Cardiac septum (tissue), 1 donor: ENCODE measurements around the gene DENR. TPM values are rescaled to one million over a fixed set of nuclear protein-coding genes. Genes with fewer than 3 reads are reported as not detected.
"Not testable (repeated sequence)": the region's sequence is repeated elsewhere in the genome, so short reads cannot be mapped to it uniquely, and the experiment has no call there.

ENCODE experiments used
- DNase-seq: peaks from one replicate; pipeline ENCODE4 v3.0.0-alpha.2; 2020; ENCODE audit warnings: low spot score
- intact Hi-C: fragments of 100-400 bp; cut with DNase I; formaldehyde crosslinking; loops from one replicate; pipeline ENCODE4 v1.14.0; 2022
- total RNA-seq: library from RNA; stranded (reverse); fragmentation: NEBNext Ultra II Directional; extraction: Animal tissue kit (Norgen Biotek cat#: 25700); gene quantifications from one replicate; pipeline ENCODE4 v1.2.1, GENCODE V29; 2021
- donor health status: DM: no; HTN: no; CAD: no.

Gene DENR
- total RNA-seq, 1 donor from 2014 or later: 23.8 TPM

DNA sequence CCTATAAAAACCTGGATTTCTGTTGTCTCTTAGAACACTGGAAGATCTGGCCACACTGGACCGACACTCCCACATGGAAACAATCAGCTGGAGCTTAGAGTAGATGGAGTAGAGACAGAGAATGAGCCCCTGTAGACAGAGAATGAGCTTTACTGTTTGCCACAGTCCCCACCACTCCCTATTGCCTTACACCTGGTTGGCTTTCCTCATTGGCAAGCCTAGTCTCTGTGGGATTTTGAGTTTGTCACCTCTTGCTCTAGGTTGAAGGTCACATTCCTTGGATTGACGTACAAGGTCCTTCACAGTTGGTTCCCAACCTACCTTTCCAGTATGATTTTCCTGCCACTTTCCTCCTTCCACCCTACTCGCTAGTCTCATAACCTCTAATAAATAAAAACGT is 20.0 kb upstream of the DENR start:
- intact Hi-C loops: no loop called here
- no peak for DNase-seq

DNA sequence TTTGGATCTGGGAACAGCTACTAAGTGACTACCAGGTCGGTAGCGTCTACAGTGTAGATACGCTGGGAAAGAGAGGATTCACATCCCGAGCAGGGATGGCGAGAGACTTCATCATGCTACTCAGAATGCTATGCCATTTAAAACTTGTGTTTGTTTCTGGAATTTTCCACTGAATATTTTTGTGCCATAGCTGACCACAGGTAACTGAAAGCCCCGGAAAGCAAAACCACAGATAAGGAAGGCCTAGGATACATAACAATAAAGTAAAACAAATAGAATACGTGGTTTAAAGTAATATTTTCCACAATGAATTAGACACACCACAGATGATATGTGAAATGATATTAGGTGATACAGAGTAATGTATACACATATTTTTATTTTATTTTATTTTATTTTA is 14.1 kb upstream of the DENR start:
- intact Hi-C loops: no loop called here
- no peak for DNase-seq

GRCh38 chr12:122740351-122740750 is 12.3 kb upstream of the DENR start:
- intact Hi-C loops: no loop called here
- no peak for DNase-seq

- intact Hi-C loops: no loop called here
- DNase-seq: peak; percentile 86
Measured at GRCh38 chr12:122743895-122744525, 8.6 kb upstream of the DENR start.

- intact Hi-C loops: no loop called here
Measured at GRCh38 chr12:122747224-122748135, 5.1 kb upstream of the DENR start.

GRCh38 chr12:122749569-122750332 is 2.9 kb upstream of the DENR start:
- intact Hi-C loops: loop anchor here (5.0 kb wide), 1 partner anchor 222 kb away; the partner anchor contains the start of genes KNTC1 and RSRC2
- DNase-seq: no peak

More at GRCh38 chr12:122747224-122748135, 5.1 kb upstream of the DENR start:
- no peak for DNase-seq

DNA sequence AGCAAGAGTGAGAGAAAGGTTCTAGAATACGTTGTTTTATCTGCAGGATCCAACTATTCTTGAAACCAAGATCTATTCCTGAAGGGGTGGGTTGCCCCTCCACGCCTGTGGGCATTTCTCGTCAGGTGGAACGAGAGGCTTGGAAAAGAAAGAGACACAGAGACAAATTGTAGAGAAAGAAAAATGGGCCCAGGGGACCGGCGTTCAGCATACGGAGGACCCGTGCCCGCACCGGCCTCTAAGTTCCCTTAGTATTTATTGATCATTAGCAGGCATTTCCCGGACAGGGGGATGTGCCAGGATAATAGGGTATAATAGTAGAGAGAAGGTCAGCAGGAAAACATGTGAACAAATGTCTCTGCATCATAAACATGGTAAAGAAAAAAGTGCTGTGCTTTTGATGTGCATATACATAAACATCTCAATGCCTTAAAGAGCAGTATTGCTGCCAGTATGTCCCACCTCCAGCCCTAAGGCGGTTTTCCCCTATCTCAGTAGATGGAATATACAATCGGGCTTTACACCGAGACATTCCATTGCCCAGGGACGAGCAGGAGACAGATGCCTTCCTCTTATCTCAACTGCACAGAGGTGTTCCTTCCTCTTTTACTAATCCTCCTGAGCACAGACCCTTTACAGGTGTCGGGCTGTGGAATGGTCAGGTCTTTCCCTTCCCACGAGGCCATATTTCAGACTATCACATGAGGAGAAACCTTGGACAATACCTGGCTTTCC is 1.7 kb upstream of the DENR start:
- intact Hi-C loops: loop anchor here (5.0 kb wide), 1 partner anchor 224 kb away; the partner anchor contains the start of genes KNTC1 and RSRC2
- DNase-seq: not testable (repeated sequence)

DNA sequence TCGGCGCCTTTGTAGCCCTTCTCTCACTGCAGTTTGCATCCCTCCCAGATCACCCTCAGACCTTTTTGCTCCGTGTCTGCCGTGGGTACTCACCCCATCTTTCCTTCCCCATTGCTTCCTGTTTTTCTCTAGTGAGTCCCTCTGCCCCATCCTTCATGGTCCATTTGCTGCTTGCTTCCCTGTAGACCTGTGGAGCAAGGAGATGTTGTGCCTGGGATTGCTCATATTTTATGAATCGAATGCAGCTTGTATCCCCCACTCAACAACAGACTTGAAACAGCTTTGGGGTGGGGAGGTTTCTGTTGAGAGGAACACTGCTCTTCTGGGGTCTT is 661 bp downstream of the DENR start:
- intact Hi-C loops: loop anchor here (2.0 to 5.0 kb wide), 2 partner anchors 116 to 226 kb away; partner anchors contain the start of genes KNTC1 and RSRC2
- no peak for DNase-seq

DNA sequence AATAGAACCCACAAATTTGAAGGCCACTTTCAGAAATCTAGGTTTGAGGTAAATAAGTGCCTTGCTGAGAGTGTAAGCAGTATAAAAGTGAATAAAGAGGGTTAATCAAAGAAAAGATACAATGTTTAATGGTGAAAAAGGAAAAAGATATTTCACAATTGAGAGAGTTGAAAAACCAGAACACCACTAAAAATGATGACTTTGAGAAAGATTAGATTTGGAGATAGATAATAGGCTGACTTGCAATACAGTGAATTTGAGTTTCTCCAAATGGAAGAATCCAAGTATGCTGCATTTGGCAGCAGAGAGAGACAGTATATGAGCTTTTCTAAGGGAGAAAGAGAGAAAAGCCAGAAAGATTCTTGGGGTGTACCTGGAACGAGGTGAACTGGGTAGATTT is 2.2 kb downstream of the DENR start:
- intact Hi-C loops: loop anchor here (5.0 kb wide), 1 partner anchor 227 kb away; the partner anchor contains the start of genes KNTC1 and RSRC2
- DNase-seq: no peak

DNA sequence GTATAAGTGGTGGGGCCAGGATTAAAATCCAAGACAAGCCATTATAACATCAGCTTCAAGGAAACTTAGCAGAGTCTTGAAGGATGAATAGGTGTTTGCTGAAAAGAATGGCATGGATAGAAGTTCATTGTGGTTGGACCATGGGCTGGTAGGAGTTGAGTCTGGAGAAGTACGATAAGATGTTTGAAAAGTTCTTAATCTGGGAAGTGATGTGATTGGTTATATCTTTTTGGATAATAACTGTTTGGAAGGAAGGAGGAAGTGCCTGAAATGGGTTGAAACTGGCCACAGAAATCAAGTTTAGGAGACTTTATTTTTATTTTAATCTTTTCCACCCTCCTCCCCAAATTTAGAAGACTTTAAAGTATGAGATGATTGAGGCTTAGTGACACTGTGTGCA is 4.9 kb downstream of the DENR start:
- intact Hi-C loops: no loop called here
- DNase-seq: no peak

- DNase-seq: no peak
- intact Hi-C loops: no loop called here
Measured at GRCh38 chr12:122785503-122785902, 32.9 kb downstream of the DENR start.

- intact Hi-C loops: no loop called here
- no peak for DNase-seq
Measured at GRCh38 chr12:122788387-122788786, 35.8 kb downstream of the DENR start.

DNA sequence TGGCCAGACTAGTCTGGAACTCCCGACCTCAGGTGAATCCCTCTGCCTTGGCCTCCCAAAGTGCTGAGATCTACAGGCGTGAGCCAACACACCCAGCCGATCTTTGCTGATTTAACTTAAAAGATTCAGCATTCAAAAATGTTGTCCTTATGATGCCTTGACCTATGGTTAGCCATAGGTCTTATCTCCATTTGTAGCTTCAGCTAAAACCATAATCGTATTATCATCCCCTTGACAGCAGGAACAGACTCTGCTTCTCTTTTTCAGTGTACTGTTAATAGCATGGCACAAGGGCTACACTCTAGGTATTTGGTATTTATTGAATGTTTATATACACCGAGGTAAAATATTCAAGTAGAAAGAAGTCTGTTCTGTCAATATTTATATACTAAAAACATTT is 37.0 kb downstream of the DENR start:
- no peak for DNase-seq
- intact Hi-C loops: loop anchor here (5.0 kb wide), 1 partner anchor 68 kb away; no protein-coding TSS in a partner anchor

DNA sequence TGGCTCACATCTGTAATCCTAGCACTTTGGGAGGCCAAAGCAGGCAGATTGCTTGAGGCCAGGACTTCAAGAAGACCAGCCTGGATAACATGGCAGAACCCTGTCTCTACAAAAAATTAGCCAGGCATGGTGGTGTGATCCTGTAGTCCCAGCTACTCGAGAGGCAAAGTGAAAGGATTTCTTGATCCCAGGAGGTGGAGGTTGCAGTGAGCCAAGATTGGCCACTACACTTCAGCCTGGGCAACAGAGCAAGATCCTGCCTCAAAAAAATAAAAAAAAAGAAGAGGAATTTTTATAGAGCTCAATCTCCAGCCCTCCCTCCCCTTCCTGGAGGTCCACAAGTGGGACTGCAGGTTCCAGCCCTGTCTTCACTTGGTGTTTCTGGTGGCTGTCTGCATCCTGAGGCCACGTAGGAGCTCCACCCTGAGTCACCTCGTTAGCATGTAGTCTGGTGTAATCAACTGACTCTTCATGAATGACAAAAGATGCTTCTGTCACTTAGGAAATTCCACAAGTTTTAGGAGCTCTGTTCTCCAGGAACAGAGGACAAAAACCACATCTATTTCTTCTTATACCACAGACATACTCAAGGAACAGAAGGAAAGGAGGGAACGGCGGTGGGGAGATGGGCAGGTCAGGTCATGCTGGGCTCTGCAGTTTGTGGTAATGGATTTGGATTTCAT is 37.9 kb downstream of the DENR start:
- intact Hi-C loops: loop anchor here (5.0 kb wide), 1 partner anchor 67 kb away; no protein-coding TSS in a partner anchor
- no peak for DNase-seq

GRCh38 chr12:122793685-122794106 is 41.1 kb downstream of the DENR start:
- DNase-seq: no peak
- intact Hi-C loops: loop anchor here (2.0 to 5.0 kb wide), 2 partner anchors 64 to 159 kb away; no protein-coding TSS in a partner anchor

DNA sequence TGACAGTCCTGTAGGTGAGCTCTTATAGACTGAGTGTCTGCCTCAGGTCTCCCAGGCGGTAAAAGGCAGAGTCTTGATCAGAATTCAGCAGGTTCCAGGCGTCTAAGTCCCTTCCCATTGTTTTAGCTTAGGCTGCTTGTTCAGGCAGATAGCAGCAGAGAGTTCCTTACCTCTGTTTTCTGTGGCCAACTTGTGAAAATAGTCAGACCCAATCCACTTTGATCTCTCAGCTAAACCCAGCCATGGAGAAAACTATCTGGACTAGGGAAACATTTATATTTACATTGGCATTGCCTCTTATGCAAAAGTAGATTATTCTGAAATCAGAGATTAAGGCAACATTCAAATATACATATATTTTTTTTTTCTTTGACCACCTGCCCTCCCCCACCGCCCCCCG is 43.2 kb downstream of the DENR start:
- intact Hi-C loops: no loop called here

DNA sequence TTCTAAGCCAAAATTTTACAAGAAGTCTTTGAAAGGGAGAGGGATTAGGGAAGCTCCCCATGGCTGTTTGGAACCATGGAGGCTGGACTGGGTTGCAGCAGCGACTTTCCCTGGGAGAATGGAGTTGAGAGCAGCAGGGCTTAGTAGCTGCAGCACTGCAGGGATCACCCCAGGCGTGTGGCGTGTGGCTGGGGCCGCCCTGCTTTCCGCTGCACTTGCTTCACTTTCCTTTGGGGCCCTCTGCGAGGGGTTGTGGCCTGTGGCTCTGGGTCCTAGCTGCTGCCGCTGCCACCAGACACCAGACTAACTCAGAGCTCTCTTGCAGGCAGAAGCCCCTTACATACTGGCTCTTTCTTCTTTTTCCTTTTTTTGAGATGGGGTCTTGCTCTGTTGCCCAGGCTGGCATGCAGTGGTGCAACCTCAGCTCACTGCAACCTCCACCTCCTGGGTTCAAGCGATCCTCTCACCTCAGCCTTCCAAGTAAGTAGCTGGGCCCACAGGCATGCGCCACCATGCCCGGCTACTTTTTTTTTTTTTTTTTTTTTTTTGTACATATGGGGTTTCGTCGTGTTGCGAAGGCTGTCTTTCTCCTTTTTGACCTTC is 47.1 kb downstream of the DENR start:
- DNase-seq: no peak
- intact Hi-C loops: no loop called here

More for the DNA sequence above, 43.2 kb downstream of the DENR start:
- no peak for DNase-seq

- DNase-seq: no peak
- intact Hi-C loops: no loop called here
Measured at GRCh38 chr12:122803937-122804336, 51.3 kb downstream of the DENR start.
